GM08714 (cell line): Measurements from ENCODE around the gene LCN15.
"Not testable (repeated sequence)": the region's sequence is repeated elsewhere in the genome, so short reads cannot be mapped to it uniquely, and the experiment has no call there.

Experiments used
- H3K4me3 ChIP-seq: fragments of 200-500 bp; sonication (Bioruptor generic); 2 replicates; pipeline ENCODE4 v1.5.1; 2014; ENCODE audit warnings: mild to moderate bottlenecking, low read length, inconsistent platforms
- ZNF274 ChIP-seq: IDR thresholded peaks from 2 replicates; pipeline ENCODE4 v1.6.1; 2012; ENCODE audit warnings: mild to moderate bottlenecking, low read depth, low read length

The LCN15 gene

GRCh38 chr9:136789523-136789937 is 25.2 kb upstream of the LCN15 start:
- H3K4me3 ChIP-seq, result no peak overlapping the region
- no peak for TF ChIP-seq ZNF274

DNA sequence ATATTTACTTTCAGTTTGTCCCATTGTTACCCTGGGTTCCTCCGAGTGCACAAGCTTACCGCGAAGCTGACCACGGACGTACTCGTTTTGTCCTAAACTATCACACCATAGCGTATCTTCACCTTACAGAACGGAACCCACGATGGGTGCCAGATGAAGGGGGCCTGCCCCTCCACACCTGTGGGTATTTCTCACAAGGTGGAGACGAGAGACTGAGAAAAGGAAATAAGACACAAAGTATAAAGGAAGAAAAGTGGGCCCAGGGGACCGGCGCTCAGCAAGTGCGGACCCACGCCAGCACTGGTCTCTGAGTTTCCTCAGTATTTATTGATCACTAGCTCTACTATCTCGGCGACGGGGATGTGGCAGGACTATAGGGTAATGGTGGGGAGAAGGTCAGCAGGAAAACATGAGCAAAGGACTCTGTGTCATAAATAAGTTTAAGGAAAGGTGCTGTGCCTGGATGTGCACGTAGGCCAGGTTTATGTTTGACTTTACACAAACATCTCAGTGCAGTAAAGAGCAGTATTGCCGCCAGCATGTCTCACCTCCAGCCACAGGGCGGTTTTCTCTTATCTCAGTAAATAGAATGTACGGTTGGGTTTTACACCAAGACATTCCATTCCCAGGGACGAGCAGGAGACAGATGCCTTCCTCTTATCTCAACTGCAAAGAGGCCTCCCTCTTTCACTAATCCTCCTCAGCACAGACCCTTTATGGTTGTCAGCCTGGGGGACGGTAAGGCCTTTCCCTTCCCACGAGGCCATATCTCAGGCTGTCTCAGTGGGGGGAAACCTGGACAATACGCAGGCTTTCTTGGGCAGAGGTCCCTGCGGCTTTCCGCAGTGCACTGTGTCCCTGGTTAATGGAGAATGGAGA is 24.6 kb upstream of the LCN15 start:
- H3K4me3 ChIP-seq, result not testable (repeated sequence)

GRCh38 chr9:136787690-136788400 is 23.5 kb upstream of the LCN15 start:
- no peak for TF ChIP-seq ZNF274
- H3K4me3 ChIP-seq, result no peak overlapping the region

GRCh38 chr9:136786983-136787382 is 22.7 kb upstream of the LCN15 start:
- not testable (repeated sequence) for H3K4me3 ChIP-seq

DNA sequence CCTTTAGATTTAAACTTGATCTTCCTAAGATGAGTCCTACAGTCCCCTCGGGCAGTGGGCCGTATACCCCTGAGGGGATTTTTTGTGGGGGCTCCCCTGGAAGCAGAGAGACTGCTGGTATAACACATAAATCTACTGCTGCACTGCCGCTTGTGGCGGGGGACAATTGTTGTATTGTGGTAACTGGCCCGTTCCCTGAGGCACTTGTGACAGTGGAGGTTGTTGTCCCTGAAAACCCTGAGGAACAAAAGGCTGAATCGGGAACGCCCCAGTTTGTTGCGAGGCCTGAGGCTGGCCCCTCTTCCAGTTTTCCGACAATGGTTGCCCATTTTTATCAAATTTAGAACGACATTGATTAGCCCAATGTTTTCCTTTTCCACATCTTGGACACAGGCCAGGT is 22.1 kb upstream of the LCN15 start:
- H3K4me3 ChIP-seq, result no peak overlapping the region
- no peak for TF ChIP-seq ZNF274

DNA sequence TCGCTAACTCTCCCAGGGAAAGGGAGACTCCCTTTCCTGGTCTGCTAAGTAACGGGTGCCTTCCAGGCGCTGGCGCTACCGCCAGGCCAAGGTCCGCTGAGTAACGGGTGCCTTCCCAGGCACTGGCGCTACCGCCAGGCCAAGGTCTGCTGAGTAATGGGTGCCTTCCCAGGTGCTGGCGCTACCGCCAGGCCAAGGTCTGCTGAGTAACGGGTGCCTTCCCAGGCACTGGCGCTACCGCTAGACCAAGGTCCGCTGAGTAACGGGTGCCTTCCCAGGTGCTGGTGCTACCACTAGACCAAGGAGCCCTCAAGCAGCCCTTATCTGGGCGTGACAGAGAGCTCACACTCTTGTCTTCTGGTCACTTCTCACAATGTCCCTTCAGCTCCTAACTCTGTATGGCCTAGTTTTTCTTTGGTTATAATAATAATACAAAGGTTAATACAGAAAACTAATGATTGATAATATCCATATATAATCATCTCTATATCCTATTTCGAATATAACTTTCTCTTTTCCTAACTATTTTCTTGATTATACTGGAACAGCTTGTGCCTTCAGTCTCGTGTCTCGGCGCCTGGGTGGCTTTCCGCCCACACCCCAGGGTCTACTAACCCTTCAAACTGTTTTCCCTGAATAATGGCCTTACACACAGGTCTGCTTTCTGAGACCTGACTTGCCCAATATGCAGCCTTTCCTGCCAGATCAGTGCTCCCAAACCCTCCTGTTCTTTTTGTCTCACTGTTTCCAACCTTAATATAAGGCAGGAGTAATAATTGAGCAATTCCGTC is 21.4 kb upstream of the LCN15 start:
- H3K4me3 ChIP-seq, result not testable (repeated sequence)

- TF ChIP-seq ZNF274, result no peak
- H3K4me3 ChIP-seq, result no peak overlapping the region
Observed at GRCh38 chr9:136784997-136785361, 20.7 kb upstream of the LCN15 start.

GRCh38 chr9:136784249-136784996 is 20.1 kb upstream of the LCN15 start:
- H3K4me3 ChIP-seq, result no peak overlapping the region
- no peak for TF ChIP-seq ZNF274

GRCh38 chr9:136782452-136782851 is 18.1 kb upstream of the LCN15 start:
- TF ChIP-seq ZNF274, result no peak
- no peak overlapping the region for H3K4me3 ChIP-seq

DNA sequence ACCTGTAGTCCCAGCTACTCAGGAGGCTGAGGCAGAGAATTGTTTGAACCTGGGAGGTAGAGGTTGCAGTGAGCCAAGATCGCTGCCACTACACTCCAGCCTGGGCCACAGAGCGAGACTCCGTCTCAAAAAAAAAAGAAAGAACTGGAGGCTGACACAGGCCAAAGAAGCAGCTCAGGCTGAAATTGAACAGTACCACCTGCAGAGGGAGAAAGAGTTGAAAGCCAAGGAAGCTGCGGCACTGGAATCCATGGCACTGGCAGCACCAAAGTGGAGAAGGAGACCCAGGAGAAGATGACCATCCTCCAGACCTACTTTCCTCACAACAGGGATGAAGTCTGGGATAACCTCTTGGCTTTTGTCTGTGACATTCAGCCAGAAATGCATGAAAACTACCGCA is 15.5 kb upstream of the LCN15 start:
- H3K4me3 ChIP-seq, result no peak overlapping the region
- TF ChIP-seq ZNF274, result no peak

- TF ChIP-seq ZNF274, result no peak
- H3K4me3 ChIP-seq, result no peak overlapping the region
Observed at GRCh38 chr9:136777359-136777758, 13.0 kb upstream of the LCN15 start.

DNA sequence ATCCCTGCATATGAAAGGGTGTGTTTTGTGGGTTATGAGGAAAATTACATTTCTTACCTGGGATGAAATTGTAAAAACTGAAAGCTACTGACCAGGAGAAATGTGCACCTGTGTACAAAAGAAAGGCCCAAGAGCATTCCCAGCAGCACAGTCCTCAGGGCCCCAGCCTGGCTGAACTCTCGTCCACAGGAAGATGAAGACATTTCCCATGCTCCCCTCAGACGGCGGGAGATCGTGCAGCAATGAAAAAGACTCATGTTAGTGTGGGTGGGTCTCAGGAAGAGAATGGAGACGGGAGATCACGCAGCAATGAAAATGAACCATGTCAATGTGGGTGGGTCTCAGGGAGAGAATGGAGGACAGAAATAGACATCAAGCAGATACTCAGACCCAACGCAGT is 12.6 kb upstream of the LCN15 start:
- H3K4me3 ChIP-seq, result no peak overlapping the region
- TF ChIP-seq ZNF274, result no peak

GRCh38 chr9:136775191-136775590 is 10.9 kb upstream of the LCN15 start:
- no peak for TF ChIP-seq ZNF274
- no peak overlapping the region for H3K4me3 ChIP-seq

- no peak for TF ChIP-seq ZNF274
- no peak overlapping the region for H3K4me3 ChIP-seq
Observed at GRCh38 chr9:136774416-136775045, 10.2 kb upstream of the LCN15 start.
